Right atrium auricular region (tissue), 2 donors: ENCODE results near the gene LAMTOR4. TPM values are rescaled to one million over a fixed set of nuclear protein-coding genes. Genes with fewer than 3 reads are reported as not detected.

ENCODE experiments used
- DNase-seq: peaks from one replicate; pipeline ENCODE4 v3.0.0-alpha.2; 2019; ENCODE audit warnings: low spot score
- H3K27ac ChIP-seq, 2 donors: fragments of 200-600 bp; sonication (generic); 1 replicate in 1 of 2; 2 replicates in 1 of 2; pipeline ENCODE4 v1.5.1; 2016 to 2019
- H3K27me3 ChIP-seq, 2 donors: fragments of 200-600 bp; sonication (generic); one replicate each; pipeline versions ENCODE4 v1.5.1 to v1.6.0; 2017 to 2019
- H3K36me3 ChIP-seq: fragments of 200-600 bp; sonication (generic); one replicate; pipeline ENCODE4 v1.5.1; 2016
- H3K4me1 ChIP-seq, 2 donors: fragments of 200-600 bp; sonication (generic); one replicate each; pipeline versions ENCODE4 v1.5.1 to v1.6.0; 2017 to 2019
- H3K4me3 ChIP-seq, 2 donors: fragments of 200-600 bp; sonication (generic); 1 replicate in 1 of 2; 2 replicates in 1 of 2; pipeline ENCODE4 v1.5.1; 2017 to 2019; ENCODE audit warnings: mild to moderate bottlenecking in 1 of 2, moderate library complexity in 1 of 2
- H3K9me3 ChIP-seq, 2 donors: fragments of 200-600 bp; sonication (generic); one replicate each; pipeline ENCODE4 v1.5.1; 2019
- CTCF ChIP-seq, 2 donors: fragments of 200-600 bp; sonication (generic); IDR thresholded peaks; one replicate each; pipeline ENCODE4 v1.5.1; 2019; ENCODE audit warnings: antibody characterized with exemption in 2 of 2
- total RNA-seq, 2 donors: library from RNA; depleted of rRNA; stranded (reverse); fragments of >200 nt; gene quantifications; one replicate each; pipeline ENCODE4 v1.1.0, GENCODE V29; 2016

Gene LAMTOR4
- total RNA-seq, 2 donors from 2014 or later, result 153 to 168 TPM

- H3K36me3 ChIP-seq, result no peaks in the 10 kb centered on the region
- peak overlapping the region; percentile 75 for H3K4me3 ChIP-seq
- H3K27ac ChIP-seq, result peak overlapping the region; percentile 88
- TF ChIP-seq CTCF (IDR thresholded peaks at IDR 0.05), result no peak
- DNase-seq, result peak; percentile 80
- H3K4me1 ChIP-seq, result peaks cover 0 to 24% of the 10 kb centered on the region in 2 donors
- no peaks in the 10 kb centered on the region for H3K27me3 ChIP-seq
- no peaks in the 10 kb centered on the region for H3K9me3 ChIP-seq
Observed at GRCh38 chr7:100119970-100120732, 28.6 kb upstream of the LAMTOR4 start.

- Histone ChIP-seq H3K27me3 (no peaks in the 10 kb centered on the region), H3K36me3 (no peaks in the 10 kb centered on the region), H3K4me1 (peaks cover 0 to 29% of the 10 kb centered on the region in 2 donors), H3K4me3 (peak overlapping the region in 1 of 2 donors; percentile 75), H3K9me3 (no peaks in the 10 kb centered on the region), H3K27ac (no peak overlapping the region)
- TF ChIP-seq CTCF (IDR thresholded peaks at IDR 0.05), result no peak
- DNase-seq, result no peak
Observed at GRCh38 chr7:100120733-100121036, 28.0 kb upstream of the LAMTOR4 start.

- peaks cover 0 to 37% of the 10 kb centered on the region in 2 donors for H3K4me1 ChIP-seq
- no peak for DNase-seq
- no peaks in the 10 kb centered on the region for H3K36me3 ChIP-seq
- H3K27ac ChIP-seq, result no peak overlapping the region
- no peaks in the 10 kb centered on the region for H3K9me3 ChIP-seq
- no peak for TF ChIP-seq CTCF (IDR thresholded peaks at IDR 0.05)
- no peaks in the 10 kb centered on the region for H3K27me3 ChIP-seq
- no peak overlapping the region for H3K4me3 ChIP-seq
Observed at GRCh38 chr7:100122067-100122466, 26.7 kb upstream of the LAMTOR4 start.

GRCh38 chr7:100122568-100122967 is 26.1 kb upstream of the LAMTOR4 start:
- H3K27me3 ChIP-seq, result no peaks in the 10 kb centered on the region
- H3K36me3 ChIP-seq, result no peaks in the 10 kb centered on the region
- H3K4me1 ChIP-seq, result peaks cover 0 to 37% of the 10 kb centered on the region in 2 donors
- no peak for DNase-seq
- no peaks in the 10 kb centered on the region for H3K9me3 ChIP-seq
- no peak overlapping the region for H3K4me3 ChIP-seq
- no peak for TF ChIP-seq CTCF (IDR thresholded peaks at IDR 0.05)
- H3K27ac ChIP-seq, result no peak overlapping the region

GRCh38 chr7:100124301-100125230 is 24.2 kb upstream of the LAMTOR4 start:
- no peak overlapping the region for H3K27ac ChIP-seq
- DNase-seq, result no peak
- H3K9me3 ChIP-seq, result no peaks in the 10 kb centered on the region
- no peaks in the 10 kb centered on the region for H3K27me3 ChIP-seq
- peaks cover 0 to 37% of the 10 kb centered on the region in 2 donors for H3K4me1 ChIP-seq
- no peaks in the 10 kb centered on the region for H3K36me3 ChIP-seq
- H3K4me3 ChIP-seq, result no peak overlapping the region
- no peak for TF ChIP-seq CTCF (IDR thresholded peaks at IDR 0.05)
